Measurements from ENCODE around the gene TTLL3.
"Not testable (repeated sequence)": the region's sequence is repeated elsewhere in the genome, so short reads cannot be mapped to it uniquely, and the experiment has no call there.

Gene TTLL3

DNA sequence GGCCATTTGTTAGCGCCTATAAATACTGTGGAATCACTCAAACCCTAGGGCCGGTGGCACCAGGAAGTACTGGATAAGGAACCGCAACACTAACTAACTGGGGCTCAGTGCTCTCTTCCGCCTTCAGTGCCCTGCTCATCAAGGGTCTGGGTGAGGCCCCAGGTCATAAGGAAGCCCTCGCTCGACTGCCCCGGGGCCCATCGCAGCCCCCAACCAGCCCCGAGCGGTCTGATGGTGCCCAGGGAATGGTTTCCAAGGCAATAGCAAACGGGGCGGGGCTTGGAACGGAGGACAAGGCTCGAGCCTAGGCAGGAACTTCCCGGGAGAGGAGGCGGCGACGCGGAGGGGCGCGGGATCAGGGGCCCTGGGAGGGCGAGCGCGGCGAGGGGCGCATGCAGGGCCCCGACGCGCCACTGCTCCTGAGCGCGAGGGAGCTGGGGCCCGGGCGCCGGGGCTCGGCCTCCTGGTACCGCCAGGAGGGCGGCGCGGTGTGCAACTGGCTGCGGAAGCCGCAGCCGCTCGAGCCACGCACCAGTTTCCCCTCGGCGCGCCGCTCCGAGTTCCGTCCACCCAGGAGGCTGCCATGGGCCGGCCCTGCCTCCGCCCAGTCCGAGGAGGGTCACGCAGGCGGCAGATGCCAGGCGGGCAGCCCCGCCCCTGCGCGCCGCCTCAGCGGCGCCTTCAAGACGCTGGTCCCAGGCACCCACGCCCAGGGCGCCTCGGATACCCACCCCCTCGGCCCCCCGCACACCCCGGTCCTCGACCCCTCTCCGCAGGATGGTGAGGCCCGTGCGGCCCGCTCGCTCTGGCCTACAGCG, at the start of gene TTLL3:
TSS of gene TTLL3 (plus strand) at position 648 of the 818 bp plus-strand sequence. CDS start 400 bp downstream, outside the sequence.
- DNase-seq (ENCODE audit: low read depth in 3 of 3, low spot score in 1 of 3), result peak in 2 of 3 donors; percentile 11 to 27

DNA sequence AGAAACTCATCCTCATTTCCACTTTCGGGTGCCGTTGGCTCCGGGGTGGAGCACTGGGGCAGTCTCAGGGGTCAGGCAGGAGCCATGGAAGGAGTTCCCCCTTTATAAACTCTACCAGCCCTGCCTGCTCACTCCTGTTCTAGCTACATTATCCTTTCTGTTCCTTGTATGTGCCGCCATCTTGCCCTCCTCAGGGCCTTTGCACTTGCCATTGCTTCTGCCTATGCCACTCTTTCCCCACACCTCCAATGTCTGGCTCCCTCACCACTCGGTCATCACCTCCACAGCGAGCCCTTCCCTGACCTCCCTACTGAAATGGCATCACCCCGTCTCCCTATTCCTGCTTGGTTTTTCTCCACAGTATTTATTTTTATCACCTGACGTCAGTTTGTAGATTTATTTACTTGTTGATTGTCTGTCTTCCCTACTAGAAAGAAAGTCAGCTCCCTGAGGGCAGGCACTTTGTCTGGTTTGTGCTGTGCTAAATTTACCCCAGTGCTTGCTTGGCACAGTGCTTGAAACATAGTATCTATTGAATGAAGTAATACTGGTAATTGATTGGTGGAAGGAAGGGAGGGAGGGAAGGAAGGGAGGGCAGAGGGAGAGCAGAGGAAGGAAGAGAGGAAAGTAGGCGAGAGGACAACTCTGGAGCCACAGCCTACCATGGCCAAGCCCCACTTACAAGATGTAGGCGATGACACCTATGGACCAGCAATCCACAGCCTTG, 49.1 kb upstream of the TTLL3 start:
- no peak for DNase-seq (ENCODE audit: low read depth in 3 of 3, low spot score in 1 of 3)

DNA sequence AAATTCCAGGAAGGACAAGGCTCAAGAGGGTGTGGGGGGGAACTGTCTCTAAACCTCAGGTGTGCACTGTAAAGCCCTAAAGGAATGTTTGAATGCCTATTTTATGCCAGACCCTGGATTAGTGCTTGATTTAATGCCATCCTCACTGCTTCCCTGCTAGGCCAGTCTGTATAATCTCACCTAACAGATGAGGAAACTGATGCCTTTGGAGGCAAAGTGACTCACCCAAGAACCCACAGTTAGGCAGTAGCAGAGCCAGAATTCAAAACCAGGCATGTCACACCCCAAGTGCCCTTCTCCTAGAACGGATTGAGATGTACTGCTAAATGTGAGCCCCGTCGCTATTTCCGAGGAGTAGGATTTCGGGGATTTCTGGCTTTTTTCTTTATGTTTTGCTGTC, 48.1 kb upstream of the TTLL3 start:
- no peak for DNase-seq (ENCODE audit: low read depth in 3 of 3, low spot score in 1 of 3)

- no peak for DNase-seq (ENCODE audit: low read depth in 3 of 3, low spot score in 1 of 3)
These were observed 47.2 kb upstream of the TTLL3 start for GRCh38 chr3:9762871-9763270.

DNA sequence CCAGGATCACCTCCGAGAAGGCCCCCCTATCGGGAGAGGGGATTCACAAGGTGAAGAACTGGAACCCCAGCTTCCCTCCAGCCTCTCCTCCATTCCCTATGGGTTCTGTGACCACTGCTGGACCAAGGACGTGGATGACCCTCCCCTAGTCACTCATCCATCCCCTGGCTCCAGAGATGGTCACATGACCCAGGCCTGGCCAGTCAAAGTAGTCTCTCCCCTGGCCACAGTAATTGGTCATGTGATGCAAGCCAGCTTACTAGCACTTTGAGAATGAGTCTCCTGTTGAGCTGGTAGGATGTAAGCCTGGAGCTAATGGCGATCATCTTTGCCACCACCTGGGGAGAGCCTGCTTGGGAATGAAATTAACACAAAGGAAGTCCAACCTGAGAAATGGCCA, 44.2 kb upstream of the TTLL3 start:
- no peak for DNase-seq (ENCODE audit: low read depth in 3 of 3, low spot score in 1 of 3)

GRCh38 chr3:9767418-9767817, 42.6 kb upstream of the TTLL3 start:
- DNase-seq (ENCODE audit: low read depth in 3 of 3, low spot score in 1 of 3), result no peak

- no peak for DNase-seq (ENCODE audit: low read depth in 3 of 3, low spot score in 1 of 3)
These were observed 41.8 kb upstream of the TTLL3 start for GRCh38 chr3:9768141-9768775.

- DNase-seq (ENCODE audit: low read depth in 3 of 3, low spot score in 1 of 3), result no peak
These were observed 41.0 kb upstream of the TTLL3 start for GRCh38 chr3:9769012-9769411.

DNA sequence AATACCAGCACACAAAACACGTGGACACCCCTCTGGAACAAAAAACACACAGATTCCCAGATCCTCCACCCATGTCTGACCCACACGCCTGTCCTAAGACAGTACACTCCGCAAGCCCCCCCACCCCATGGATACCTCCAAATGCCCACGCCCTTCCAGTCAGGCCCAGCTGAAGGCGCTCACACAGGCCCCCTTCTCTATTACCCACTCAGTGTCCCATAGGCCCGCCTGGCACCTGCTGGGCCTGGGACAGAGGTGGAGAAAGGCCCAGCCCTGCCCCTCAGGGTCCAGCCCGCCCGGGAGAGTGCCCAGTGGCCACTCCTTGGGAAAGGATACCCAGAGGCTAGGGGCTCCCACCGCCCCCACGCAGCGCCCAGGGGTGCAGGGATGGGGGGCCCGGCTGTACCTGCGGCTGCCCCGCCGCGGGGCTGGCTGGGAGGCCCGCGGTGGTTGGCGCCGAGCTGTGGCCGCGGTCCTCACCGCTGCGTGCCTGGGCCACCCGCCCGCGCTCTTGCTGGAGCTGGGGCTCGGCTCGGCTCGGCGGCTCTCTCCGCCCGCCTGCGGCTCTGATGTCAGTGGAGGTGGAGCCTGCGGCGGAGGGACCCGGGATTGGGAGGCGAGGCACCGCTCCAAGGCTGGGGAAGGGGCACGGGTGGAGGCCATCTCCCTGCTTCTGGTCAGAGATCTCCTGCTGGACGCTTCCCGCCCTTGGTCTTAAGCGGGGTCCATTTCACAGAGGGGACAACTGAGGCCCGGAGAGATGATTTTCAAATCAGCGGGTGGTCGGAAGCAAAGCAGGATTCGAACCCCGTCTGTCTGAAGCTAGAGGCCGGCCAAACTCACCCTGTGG, 40.4 kb upstream of the TTLL3 start, which contains the start of gene CAMK1:
TSS of gene CAMK1 (minus strand) at position 522 of the 850 bp plus-strand sequence. CDS start 2,198 bp downstream, outside the sequence.
- peak in 1 of 3 donors; percentile 53 for DNase-seq (ENCODE audit: low read depth in 3 of 3, low spot score in 1 of 3)

GRCh38 chr3:9770276-9770812, 39.7 kb upstream of the TTLL3 start:
- no peak for DNase-seq (ENCODE audit: low read depth in 3 of 3, low spot score in 1 of 3)

DNA sequence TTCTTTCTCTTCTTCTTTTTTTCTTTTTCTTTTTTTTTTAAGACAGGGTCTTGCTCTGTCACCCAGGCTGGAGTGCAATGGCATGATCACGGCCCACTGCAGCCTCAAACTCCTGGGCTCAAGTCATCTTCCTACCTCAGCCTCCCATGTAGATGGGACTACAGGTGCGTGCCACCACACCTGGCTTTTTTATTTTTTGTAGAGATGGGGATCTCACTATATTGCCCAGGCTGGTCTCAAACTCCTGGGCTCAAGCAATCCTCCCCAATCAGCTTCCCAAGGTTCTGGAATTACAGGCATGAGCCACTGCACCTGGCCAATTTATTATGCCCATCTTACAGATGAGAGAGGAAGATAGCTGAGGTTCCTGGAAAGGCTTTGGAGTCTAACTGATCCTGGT, 39.1 kb upstream of the TTLL3 start:
- not testable (repeated sequence) for DNase-seq (ENCODE audit: low read depth in 3 of 3, low spot score in 1 of 3)

DNA sequence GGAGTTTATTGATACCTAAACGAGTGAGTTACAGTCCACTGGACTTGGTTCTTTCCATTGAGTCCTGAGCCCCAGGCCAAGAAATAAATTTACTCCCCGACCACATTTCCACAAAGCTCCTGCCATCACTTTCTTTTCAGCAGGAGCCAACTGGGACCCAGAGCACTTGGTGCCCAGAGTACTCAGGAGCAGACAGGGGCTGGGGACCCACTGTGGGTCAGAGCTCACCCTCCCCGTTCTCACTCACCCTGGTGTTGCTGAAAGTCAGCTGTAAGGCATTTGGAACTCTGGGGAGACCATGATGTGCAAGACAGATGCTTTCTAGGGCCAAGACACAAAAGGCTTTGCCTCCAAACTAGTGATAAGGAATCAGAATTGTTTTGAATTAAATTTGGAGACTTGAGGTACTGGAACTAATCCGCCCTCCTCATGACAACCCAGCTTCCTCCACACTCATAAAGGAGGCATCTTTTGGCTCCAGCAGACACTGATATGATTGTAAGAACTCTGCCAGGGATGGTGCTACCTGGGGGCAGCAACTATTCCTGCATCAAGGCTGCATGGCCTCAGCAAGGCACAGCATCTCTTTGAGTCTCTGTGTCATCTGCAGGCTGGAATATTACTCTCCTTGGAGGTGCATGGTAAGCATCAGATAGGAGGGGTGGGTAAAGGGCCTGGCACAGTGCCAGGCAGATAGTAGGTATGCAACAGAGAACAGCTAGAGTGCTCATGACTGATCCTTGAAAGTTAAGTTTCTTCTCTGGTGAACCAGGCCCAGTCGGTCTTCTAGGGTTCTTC, 33.0 kb upstream of the TTLL3 start:
- DNase-seq (ENCODE audit: low read depth in 3 of 3, low spot score in 1 of 3), result no peak

DNA sequence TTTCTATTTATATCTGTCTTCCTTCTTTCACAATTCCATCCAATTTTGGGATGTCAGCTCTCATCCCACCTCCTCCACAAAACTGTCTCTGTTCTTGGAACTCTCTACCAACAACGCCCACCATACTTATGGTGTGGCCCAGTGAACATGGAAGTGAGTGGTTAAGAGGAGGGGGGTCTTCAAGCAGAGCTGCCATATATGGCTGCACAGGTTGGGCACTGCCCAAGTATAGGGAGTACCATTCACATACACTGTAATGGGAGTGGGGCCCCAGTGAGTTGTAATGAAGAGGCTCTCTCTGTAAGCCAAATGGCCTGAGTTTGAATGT, 32.4 kb upstream of the TTLL3 start:
- DNase-seq (ENCODE audit: low read depth in 3 of 3, low spot score in 1 of 3), result no peak

DNA sequence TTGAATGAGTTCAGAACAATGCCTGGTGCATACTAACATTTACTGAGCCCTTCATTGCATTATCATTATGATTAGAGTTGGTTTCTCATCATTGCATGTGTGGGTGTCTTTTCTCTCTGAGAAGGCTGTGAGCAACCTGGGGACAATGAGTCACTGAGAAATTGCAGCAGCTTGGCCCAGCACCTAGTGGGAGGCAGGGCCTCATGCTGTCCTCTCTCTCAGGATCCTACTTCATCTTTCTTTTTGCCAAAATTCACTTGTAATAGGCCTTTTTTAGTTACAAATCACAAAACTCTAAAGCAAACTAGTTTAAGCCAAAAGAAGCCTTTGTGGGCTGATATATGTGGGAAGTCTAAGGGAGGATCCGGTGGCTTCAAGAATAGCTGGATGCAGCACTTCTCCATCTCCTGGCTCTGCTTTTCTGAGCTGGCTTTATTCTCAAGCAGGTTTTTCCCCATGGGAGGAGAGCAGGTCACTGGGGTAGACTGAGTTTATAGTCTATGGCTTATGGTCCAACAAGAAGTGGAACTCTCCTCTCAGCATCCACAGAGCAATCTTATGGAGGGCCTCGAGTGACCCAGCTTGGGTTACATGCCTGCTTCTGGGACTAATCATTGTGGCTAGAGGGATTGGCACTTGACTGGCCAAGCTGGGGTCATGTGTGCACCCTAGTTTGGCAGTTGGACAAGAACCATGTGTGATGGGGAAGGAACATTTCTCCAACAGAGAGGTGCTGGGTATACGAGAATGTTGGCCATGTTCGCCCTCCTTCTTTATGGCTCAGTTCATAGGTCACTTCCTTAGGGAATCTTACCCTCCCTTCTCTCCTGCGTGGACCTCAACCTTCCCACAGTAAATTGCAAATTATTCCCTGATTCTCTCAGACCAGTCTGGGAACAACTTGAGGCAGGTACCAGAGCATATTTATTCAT, 31.7 kb upstream of the TTLL3 start:
- DNase-seq (ENCODE audit: low read depth in 3 of 3, low spot score in 1 of 3), result no peak

DNA sequence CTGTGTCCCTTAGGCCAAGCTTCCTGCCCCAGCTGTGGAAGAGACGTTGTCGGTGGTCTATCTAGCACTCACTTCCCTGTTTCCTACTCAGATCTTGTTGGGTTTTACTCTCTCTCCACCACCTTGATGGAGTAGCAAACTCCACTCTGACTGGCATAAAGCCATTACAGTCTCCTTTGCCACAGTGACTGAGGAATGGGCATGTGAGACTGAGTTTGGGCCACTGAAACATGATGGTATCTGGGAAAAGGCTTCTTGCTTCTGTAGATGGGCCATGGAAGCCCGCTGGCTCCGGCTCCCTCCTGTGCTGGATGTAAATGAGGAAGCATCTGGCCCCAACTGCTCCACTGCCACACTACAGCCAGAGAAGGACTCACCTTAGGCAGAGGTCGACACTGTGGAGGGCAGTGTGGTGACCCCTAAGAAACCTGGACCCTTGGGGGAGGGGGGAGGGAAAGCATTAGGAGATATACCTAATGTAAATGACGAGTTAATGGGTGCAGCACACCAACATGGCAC, 30.9 kb upstream of the TTLL3 start:
- DNase-seq (ENCODE audit: low read depth in 3 of 3, low spot score in 1 of 3), result no peak

DNA sequence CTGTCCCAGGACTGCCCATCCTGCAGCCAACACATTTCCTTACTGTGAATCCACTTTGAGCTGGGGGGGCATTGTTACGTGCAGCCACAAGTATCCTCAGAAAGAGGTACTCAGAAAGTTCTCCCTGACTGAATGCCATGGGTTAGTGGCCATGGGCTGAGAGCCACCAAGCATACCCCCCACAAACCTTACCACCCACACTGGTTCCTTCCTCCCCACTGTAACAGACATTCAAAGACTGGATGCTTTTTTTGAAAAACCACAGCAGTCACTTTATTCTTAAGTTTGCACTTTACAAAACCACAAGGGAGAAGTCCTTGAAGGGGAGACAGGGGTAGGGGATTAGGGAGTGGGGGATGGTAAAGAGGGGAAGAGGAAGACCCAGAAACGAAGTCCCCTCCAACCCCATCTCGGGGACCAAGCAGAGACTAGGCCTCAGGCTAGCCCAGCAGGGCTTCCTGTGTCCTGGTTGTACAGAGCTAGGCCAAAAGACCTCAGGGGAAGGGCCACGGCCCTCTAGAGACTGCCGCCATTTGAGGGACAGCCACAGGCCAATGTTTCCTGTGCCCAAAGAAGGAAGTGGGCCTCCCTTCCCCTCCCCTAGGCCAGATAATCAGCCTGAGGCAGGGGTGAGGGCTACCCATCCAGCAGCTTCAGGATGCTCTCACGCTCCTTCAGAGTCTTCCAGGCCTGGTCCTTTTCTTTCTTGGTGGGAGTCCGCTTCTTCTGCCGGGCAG, 30.2 kb upstream of the TTLL3 start:
- DNase-seq (ENCODE audit: low read depth in 3 of 3, low spot score in 1 of 3), result no peak

DNA sequence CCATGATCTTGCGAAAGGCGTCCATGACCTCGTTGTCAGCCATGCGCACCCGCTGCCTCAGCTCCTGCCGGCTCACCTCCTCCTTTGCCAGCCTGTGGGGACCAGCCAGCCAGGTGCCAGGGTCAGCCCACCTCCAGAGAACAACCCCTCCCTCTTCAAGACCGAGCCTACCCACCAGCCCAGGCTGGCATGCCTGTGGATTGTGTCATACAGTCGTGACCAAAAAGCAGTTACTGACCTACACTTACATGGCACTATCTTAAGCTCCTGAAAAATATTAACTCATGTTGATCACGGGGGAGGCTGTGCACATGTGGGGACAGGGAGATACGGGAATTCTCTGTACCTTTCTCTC, 29.6 kb upstream of the TTLL3 start:
- DNase-seq (ENCODE audit: low read depth in 3 of 3, low spot score in 1 of 3), result no peak

DNA sequence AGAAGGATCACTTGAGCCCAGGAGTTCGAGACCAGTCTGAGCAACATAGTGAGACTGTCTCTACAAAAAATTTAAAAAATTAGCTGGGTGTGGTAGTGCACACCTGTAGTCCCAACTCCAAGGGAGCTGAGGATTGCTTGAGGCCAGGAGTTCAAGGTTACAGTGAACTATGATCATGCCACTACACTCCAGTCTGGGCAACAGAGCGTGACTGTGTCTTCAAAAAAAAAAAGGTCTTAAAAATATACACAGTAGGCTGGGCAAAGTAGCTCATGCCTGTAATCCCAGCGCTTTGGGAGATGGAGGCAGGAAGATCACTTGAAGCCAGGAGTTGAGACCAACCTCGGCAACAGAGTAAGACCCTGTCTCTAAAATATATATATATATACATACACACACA, 29.2 kb upstream of the TTLL3 start:
- DNase-seq (ENCODE audit: low read depth in 3 of 3, low spot score in 1 of 3), result no peak

Measured in stimulated activated CD4-positive, alpha-beta T cell treated with anti-CD3 and anti-CD28 coated beads, TNF-alpha, amount 100 ng/mL, for 1 hour (primary cell).